ENCODE data around the gene OR10AD1. TPM values are rescaled to one million over a fixed set of nuclear protein-coding genes. Genes with fewer than 3 reads are reported as not detected.

Gene OR10AD1
- polyA plus RNA-seq, 3 donors = not detected

DNA sequence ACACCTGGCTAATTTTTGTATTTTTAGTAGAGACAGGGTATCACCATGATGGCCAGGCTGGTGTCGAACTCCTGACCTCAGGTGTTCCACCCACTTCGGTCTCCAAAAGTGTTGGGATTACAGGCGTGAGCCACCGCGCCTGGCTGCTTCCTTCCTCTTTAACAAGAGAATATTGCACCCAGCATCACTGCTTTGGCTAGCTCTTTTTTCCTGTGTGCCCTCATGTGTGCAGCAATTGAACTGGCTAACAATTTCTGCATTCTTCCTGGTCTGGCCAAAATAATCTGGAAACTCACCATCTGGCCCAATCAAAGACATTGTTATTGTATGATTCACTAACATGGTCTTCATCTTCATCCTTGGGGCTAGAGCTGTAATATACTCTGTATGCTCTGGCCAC is 43.0 kb downstream of the OR10AD1 start:
- no peak for DNase-seq
- H2AFZ ChIP-seq (ENCODE audit: insufficient read depth, low read depth, low read length, poor library complexity, severe bottlenecking) = no peak overlapping the region
- H3K4me3 ChIP-seq (replicated peaks in 1 of 3; ENCODE audit: low read depth in 2 of 3, low read length in 3 of 3) = no peak overlapping the region
- TF ChIP-seq CTCF (IDR thresholded peaks at IDR 0.05) = no peak
- H3K27ac Mint-ChIP-seq = no peak overlapping the region
- H3K9ac ChIP-seq (ENCODE audit: insufficient read depth, low read length, poor library complexity, severe bottlenecking) = no peak overlapping the region
- H3K27me3 Mint-ChIP-seq (ENCODE audit: low read depth in 3 of 3) = no peaks in the 10 kb centered on the region
- H3K27ac ChIP-seq (ENCODE audit: low read depth in 1 of 2, low read length in 2 of 2) = no peak overlapping the region
- no peaks in the 10 kb centered on the region for H3K36me3 ChIP-seq (replicated peaks in 1 of 2; ENCODE audit: control insufficient read depth in 1 of 2, insufficient read depth in 2 of 2, low read length in 2 of 2)
- no peaks in the 10 kb centered on the region for H3K36me3 Mint-ChIP-seq
- peaks cover 18% of the 10 kb centered on the region for H3K4me1 Mint-ChIP-seq
- no peak overlapping the region for H3K4me2 ChIP-seq (replicated peaks; ENCODE audit: extremely low read depth, low read length, poor library complexity, severe bottlenecking)
- H3K4me1 ChIP-seq (ENCODE audit: control insufficient read depth in 1 of 2, insufficient read depth in 2 of 2, low read length in 2 of 2) = peaks cover 13 to 16% of the 10 kb centered on the region in 2 donors
- WGBS (ENCODE audit: insufficient coverage) = 8% methylated on average over 5 of the region's 5 CpGs
- no peaks in the 10 kb centered on the region for H3K9me3 ChIP-seq (replicated peaks in 1 of 2; ENCODE audit: control insufficient read depth in 1 of 2, insufficient read depth in 1 of 2, low read length in 2 of 2)
- peaks cover 20% of the 10 kb centered on the region for H3K79me2 ChIP-seq (ENCODE audit: insufficient read depth, low read length)
- intact Hi-C loops (cut with micrococcal nuclease) = no loop called here
- H3K9me3 Mint-ChIP-seq = no peaks in the 10 kb centered on the region
- H4K20me1 ChIP-seq (ENCODE audit: insufficient read depth, low read length) = no peaks in the 10 kb centered on the region
- no peak overlapping the region for H3K4me3 Mint-ChIP-seq
- peaks cover 0 to 2% of the 10 kb centered on the region in 2 donors for H3K27me3 ChIP-seq (ENCODE audit: control insufficient read depth in 2 of 2, insufficient read depth in 2 of 2, low read length in 2 of 2)

GRCh38 chr12:48157889-48158370 is 45.2 kb downstream of the OR10AD1 start:
- peaks cover 13 to 16% of the 10 kb centered on the region in 2 donors for H3K4me1 ChIP-seq (ENCODE audit: control insufficient read depth in 1 of 2, insufficient read depth in 2 of 2, low read length in 2 of 2)
- peak overlapping the region; percentile 94 for H2AFZ ChIP-seq (ENCODE audit: insufficient read depth, low read depth, low read length, poor library complexity, severe bottlenecking)
- H3K36me3 ChIP-seq (replicated peaks in 1 of 2; ENCODE audit: control insufficient read depth in 1 of 2, insufficient read depth in 2 of 2, low read length in 2 of 2) = peaks cover 10 to 11% of the 10 kb centered on the region in 2 donors
- Mint-ChIP-seq H3K27ac (peak overlapping the region; percentile 92 to 96 (median 94)), H3K4me1 (peaks cover 18% of the 10 kb centered on the region), H3K27me3 (ENCODE audit: low read depth in 3 of 3) (no peaks in the 10 kb centered on the region), H3K9me3 (no peaks in the 10 kb centered on the region), H3K4me3 (peak overlapping the region; percentile 89 to 96), H3K36me3 (peaks cover 9 to 17% of the 10 kb centered on the region in 2 donors)
- H4K20me1 ChIP-seq (ENCODE audit: insufficient read depth, low read length) = peaks cover 7% of the 10 kb centered on the region
- no CpG with 5 or more reads among the region's 3 CpGs for WGBS (ENCODE audit: insufficient coverage)
- intact Hi-C loops (cut with micrococcal nuclease) = loop anchor here (2.0 to 10.0 kb wide), 4 partner anchors 41 to 193 kb away; partner anchors contain the start of genes SENP1 (in 2 of the 2) and TMEM106C (in 1 of the 2)
- TF ChIP-seq CTCF (IDR thresholded peaks at IDR 0.05) = no peak
- peak overlapping the region; percentile 69 for H3K9ac ChIP-seq (ENCODE audit: insufficient read depth, low read length, poor library complexity, severe bottlenecking)
- no peak for DNase-seq
- peak overlapping the region; percentile 72 to 84 (median 82) for H3K4me3 ChIP-seq (replicated peaks in 1 of 3; ENCODE audit: low read depth in 2 of 3, low read length in 3 of 3)
- H3K9me3 ChIP-seq (replicated peaks in 1 of 2; ENCODE audit: control insufficient read depth in 1 of 2, insufficient read depth in 1 of 2, low read length in 2 of 2) = no peaks in the 10 kb centered on the region
- H3K27ac ChIP-seq (ENCODE audit: low read depth in 1 of 2, low read length in 2 of 2) = peak overlapping the region; percentile 74 to 88
- peaks cover 39% of the 10 kb centered on the region for H3K79me2 ChIP-seq (ENCODE audit: insufficient read depth, low read length)
- peak overlapping the region; percentile 79 for H3K4me2 ChIP-seq (replicated peaks; ENCODE audit: extremely low read depth, low read length, poor library complexity, severe bottlenecking)
- H3K27me3 ChIP-seq (ENCODE audit: control insufficient read depth in 2 of 2, insufficient read depth in 2 of 2, low read length in 2 of 2) = no peaks in the 10 kb centered on the region

All from CD14-positive monocyte (primary cell).